HG03196 (cell line): Measurements from ENCODE around the gene YAF2.
"Not testable (repeated sequence)": the region's sequence is repeated elsewhere in the genome, so short reads cannot be mapped to it uniquely, and the experiment has no call there.

Experiments used
- ATAC-seq: cut with Tn5 transposase; IDR thresholded peaks from one replicate; pipeline ENCODE4 v1.9.1; 2021; ENCODE audit not compliant: unreplicated experiment

The YAF2 gene

DNA sequence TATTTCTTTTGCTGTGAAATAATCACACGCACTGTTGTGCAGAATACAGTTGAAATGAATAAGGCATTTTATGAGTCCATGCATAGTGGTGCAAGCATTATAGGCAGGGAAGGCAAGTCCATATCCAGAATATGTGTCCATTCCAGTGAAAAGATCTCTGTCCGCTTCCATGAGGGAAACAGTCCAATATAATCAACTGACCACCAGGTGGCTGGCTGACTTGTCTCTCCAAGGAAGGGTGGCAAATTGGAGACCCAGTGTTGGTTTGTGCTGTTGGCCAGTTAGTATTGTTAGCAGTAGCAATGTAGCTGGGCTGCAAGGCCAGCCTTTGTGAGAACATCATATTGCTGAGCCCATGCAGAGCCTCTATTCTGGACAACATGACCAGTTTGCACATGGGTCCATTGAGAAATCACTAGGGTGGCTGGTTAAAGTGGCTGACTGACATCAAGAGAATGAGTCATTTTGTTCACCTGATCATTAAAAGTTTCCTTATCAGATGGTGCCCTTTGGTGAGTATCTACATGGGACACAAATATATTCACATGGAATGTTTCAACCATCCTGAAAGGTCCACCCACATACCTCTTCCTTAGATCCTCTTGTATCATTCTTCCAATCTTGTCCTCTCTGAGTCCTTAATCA, 17.3 kb upstream of the YAF2 start:
- no peak for ATAC-seq

DNA sequence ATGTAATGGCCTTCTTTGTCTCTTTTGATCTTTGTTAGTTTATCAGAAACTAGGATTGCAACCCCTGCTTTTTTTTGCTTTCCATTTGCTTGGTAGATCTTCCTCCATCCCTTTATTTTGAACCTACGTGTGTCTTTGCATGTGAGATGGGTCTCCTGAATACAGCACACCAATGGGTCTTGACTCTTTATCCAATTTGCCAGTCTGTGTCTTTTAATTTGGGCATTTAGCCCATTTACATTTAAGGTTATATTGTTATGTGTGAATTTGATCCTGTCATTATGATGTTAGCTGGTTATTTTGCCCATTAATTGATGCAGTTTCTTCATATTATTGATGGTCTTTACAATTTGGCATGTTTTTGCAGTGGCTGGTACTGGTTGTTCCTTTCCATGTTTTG, 14.6 kb upstream of the YAF2 start:
- not testable (repeated sequence) for ATAC-seq

DNA sequence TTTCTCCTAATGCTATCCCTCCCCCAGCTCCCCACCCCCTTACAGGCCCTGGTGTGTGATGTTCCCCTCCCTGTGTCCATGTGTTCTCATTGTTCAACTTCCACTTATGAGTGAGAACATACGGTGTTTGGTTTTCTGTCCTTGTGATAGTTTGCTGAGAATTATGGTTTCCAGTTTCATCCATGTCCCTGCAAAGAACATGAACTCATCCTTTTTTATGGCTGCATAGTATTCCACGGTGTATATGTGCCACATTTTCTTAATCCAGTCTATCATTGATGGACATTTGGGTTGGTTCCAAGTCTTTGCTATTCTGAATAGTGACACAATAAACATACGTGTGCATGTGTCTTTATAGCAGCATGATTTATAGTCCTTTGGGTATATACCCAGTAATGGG, 11.0 kb upstream of the YAF2 start:
- not testable (repeated sequence) for ATAC-seq

DNA sequence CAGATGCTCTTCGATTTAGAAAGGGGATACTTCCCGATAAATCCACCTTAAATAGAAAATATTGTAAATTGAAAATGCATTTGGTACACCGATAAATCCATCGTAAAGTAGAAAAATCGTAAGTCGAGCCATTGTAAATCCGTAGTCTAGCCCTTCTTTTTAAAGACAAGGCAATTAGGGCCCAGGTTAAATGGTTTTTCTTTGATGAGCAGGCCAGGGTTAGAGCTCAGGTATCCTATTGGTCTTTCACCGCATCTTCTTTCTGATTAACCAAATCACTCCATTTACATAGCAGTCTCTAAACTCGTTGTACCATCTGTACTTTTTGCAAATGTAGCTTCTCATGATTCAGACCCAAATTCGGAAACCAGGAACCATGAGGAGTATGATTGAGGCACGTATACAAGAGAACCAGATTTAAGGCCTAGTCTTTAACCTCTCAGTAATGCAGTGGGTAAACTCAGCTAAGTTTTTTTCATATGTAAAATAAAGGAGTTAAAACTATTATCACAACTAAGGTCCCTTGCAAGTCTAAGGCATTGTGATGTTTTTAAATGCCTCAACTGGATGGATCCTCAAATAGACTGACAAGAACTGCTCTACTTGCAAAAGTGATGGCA, 2.2 kb upstream of the YAF2 start:
- ATAC-seq, result no peak

DNA sequence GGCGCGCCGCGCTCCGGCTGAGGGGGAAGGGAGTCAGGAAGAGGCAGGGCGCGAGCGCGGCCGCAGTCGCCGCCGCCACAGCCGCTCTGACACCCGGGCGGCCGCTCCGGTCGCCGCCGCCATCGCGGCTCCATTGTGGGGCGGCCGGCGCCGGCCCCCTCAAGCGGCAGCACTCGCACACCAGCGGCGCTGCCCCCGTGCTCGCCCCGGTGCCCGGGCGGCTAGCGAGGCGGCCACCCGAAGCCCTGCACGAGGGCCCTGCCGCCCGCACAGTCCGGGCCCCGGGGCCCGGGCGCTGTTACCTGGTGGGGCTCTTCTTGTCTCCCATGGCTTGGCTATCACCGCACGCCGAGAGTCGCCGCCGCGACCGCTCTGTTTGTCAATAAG, 202 bp downstream of the YAF2 start:
- ATAC-seq, result peak; percentile 26

DNA sequence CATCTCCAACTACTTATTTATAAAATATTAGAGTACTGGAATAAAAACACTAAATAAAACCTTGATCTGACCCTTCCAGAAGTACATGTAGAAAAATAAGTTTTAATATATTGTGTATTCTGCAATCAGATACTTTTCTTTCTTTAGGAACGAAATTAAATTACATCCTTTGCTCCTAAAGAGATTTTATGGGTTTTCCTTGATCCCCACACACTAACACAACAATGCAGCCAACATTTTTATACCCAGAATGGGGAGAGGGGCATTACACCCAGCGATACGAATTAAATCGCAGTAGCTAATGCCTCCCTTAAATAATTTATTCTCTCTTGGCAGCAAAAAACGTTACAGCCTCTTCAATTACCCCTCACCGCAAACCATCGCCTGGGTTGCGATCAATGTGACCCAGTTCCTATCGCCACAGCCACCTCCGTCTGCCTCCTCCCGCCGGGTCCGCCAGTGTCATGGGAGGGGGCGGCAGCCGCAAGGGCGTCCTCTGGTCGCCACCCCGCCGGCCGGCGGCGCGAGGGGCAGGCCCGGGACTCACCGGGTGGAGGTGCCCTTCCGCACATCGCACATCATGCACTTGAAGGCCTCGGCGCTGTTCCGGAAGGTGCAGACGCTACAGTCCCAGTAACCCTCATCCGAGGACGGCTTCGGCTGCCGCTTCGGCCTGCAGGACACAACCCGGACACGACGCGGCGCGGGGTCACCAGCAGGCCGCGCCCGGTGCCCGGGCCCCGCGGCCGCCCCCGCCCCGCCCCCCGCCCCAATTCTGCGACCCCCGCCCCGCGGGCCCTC, 796 bp downstream of the YAF2 start:
- ATAC-seq, result peak; percentile 75

DNA sequence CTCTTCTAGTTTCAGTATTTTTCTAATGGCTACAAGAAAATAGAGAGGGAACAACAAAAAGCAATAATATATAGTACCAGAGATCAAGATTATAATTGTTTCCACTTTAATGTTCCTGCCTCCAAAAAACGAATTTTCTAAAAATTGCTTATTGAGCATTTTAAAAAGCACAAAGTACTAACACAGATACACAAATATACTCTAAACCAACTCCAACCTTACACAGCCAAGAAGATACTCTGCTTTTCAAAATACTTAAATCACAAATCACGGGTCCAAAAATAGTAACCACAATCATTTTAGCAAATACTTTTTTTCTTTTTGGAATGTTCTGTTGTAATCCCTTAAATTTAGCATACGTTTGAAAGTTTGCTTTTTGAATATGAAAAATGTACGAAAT, 2.0 kb downstream of the YAF2 start:
- no peak for ATAC-seq

DNA sequence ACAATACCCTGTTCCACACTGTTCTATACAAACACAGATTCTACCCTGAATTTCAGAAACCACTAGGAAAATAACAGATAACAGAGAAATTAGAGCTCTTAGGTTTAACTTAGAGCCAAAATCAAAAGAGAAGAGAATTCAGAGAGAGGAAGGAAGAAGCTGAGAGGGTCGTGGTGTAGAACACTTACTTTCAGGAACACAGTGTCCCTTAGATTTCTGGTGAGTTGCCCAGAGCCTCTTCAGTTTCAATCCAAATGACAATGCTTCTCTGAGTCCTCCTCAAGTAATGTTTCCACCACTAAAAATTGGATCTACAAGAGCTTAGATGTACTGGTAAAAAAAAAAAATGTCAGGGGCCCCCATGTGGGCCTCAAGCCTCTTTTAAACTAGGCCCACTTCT, 2.6 kb downstream of the YAF2 start:
- ATAC-seq, result no peak

DNA sequence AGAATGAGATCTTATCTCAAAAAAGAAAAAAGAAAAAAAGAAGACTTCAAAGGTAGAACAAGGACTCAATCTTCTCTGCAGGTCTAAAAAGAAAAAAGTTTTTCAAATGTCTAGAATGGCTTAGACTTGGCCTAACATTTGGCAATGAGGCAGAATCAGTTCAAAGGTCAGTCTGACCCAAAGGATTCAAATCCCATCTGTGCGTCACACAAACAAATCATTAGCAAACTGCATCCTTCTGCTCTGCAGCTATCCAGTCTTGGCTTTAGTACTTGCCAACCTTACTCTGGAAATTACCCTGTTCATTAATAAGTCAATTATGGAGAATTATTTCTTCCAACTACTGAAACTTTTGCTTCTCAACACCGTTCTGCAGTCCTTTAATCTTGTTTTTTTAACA, 3.1 kb downstream of the YAF2 start:
- no peak for ATAC-seq

DNA sequence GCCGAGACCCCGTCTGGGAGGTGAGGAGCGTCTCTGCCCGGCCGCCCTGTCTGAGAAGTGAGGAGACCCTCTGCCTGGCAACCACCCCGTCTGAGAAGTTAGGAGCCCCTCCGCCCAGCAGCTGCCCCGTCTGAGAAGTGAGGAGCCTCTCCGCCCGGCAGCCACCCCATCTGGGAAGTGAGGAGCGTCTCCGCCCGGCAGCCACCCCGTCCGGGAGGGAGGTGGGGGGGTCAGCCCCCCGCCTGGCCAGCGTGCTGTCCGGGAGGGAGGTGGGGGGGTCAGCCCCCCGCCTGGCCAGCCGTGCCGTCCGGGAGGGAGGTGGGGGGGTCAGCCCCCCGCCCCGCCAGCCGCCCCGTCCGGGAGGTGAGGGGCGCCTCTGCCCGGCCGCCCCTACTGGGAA, 10.5 kb downstream of the YAF2 start:
- not testable (repeated sequence) for ATAC-seq

DNA sequence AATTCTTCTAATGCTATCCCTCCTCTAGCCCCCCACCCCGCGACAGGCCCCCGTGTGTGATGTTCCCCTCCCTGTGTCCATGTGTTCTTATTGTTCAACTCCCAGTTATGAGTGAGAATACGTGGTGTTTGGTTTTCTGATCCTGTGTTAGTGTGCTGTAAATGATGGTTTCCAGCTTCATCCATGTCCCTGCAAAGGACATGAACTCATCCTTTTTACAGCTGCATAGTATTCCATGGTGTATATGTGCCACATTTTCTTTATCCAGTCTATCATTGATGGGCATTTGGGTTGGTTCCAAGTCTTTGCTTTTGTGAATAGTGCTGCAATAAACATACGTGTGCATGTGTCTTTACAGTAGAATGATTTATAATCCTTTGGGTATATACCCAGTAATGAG, 13.5 kb downstream of the YAF2 start:
- not testable (repeated sequence) for ATAC-seq

DNA sequence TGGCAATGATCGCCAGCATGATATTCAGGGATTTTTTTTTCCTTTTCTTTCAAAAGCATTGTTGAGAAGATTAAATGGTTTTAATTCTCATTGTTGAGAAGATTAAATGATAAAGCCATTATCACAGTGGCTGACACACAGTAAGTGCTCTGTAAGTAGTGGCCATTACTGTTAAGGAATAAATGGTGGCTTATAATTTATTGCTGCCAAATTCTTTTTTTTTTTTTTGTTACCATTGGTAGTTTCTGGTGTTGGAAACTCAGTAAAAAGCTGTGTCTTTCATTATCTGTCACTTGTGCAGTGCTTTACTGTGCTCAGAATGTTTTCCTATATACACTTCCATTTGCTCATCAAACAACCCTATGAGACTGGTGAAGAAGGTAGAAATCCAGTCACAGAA, 15.3 kb downstream of the YAF2 start:
- no peak for ATAC-seq

DNA sequence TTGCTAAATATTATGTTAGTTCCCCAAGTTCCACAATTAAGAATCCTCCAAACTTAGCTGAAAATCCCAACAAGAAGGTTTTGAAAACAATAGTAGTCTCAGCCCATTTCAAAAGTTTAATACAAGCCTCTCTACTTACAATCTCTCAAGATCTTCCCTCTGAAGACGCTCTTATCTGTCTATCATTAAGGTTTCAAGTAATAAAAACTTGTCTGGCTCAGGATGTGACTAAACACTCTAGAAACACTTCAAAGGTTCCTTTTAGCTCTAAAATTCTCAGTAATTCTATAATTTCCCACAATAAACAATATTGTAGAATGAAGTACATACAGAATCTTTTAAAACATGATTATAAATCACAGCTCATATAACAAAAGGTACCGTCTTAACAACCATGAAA, 16.3 kb downstream of the YAF2 start:
- ATAC-seq, result no peak

DNA sequence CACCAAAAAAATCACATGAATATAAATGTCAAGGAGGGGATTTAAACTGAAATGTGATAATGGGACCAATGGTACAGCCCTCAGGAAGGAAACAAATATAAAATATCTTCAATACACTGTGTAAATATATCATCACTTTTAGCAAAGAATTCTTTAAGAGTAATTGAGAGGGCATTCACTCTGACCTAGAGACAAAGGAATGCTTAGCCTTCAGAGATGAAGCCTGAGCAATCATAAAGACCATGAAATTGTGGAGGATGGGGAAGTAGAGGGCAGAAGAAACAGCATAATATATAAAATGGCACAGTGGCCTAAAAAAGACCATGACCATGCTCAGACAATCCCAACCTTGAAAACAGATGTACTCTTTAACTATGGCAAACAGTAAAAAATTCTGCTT, 20.4 kb downstream of the YAF2 start:
- ATAC-seq, result no peak

DNA sequence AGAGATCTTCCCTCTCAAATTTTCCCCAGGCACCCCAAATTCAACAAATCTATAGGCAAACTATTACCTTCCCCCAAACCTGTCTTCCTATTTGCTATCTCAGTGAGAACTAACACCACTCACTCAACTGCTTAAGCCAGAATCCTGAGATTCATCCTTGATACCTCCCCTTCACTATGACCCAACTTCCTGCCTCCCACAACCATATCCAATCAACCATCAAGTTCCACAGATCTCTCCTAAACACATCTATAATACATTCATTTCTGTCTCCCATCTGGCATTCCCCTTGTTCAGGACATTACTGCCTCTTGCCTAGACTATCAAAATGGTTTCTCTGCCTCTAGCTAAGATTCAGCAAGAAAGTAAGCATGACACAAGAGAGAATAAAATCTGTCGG, 21.3 kb downstream of the YAF2 start:
- ATAC-seq, result no peak

DNA sequence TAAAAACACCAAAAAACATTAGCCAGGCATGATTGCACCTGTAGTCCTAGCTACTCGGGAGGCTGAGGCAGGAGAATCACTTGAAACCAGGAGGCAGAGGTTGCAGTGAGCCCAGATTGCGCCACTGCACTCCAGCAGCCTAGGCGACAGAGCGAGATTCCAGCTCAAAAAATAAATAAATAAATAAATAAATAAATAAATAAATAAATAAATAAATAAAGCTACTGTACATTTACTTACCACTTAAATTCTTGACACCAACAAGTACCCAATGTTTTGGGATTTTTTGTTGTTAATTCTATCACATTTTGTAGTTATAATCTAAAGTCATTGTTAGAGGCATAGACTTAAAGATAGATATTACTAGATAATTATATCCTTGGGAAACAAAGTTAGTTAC, 22.3 kb downstream of the YAF2 start:
- not testable (repeated sequence) for ATAC-seq

DNA sequence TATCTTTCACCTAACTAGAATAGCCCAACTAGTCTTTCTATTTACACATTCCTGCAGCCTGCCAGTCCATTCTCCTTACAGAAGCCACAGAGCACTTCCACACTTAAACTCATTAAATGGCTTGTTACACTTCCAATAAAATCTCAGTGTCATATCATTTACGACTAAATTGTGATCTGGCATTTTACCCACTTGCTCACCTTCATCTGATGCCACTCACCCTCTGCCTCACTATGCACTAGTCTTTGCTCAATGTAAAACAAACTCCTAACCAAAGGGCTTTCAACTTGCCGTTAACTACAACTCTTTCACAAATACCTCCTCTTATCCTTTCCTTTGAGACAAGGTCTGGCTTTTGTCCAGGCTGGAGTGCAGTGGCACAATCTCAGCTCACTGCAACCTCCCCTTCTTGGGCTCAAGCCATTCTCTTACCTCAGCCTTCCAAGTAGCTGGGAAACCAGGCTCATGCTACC, 24.1 kb downstream of the YAF2 start:
- no peak for ATAC-seq

DNA sequence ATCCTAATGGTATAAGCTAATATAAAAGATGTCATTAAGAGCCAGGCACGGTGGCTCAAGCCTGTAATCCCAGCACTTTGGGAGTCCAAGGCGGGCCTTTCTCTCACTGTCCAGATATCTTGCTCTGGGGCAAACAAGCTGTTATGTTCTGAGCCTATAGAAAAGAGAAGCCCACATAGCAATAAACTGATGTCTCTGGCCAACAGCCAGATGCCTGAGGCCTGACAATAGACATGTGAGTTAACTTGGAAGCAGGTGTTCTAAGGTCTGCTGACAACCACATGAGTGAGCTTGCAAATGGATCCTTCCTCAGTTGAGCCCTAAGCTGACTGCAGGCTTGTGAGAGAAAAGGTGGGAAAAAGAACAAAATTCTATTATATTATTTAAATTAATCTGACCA, 25.0 kb downstream of the YAF2 start:
- ATAC-seq, result no peak

DNA sequence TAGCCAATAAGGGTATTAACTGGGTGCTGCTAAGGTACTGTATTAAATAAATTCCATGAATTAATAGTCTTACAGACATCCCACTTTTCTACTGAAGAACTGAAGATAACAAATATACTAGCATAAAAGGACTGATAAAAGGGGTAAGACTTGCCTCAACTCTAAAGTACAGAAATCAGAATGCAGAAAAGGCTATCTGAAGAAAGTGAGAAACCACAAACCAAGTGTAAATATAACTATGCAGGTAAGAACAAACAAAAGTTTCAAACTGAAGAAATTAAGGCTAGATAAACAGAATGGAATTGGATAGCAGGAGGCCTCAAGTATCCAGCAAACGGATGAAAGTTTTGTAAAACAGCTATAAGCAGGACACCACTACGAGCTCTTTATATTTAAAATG, 29.5 kb downstream of the YAF2 start:
- ATAC-seq, result no peak

DNA sequence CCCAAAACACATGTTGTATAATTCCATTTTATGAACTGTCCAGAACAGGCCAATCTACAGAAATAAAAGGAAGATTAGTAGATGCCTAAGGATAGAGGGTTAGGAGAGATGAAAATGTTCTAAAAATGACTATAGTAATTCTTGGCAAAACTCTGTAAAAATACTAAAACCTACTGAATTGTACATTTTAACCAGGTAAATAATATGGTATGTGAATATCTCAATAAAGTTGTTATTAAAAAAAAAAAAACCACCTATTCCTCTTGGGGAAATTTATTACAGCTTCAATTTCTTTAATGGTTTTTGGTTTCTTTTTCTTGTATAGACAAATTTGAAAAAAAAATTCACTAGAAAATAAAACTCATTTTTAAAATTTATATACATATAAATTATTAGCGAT, 33.2 kb downstream of the YAF2 start:
- no peak for ATAC-seq

DNA sequence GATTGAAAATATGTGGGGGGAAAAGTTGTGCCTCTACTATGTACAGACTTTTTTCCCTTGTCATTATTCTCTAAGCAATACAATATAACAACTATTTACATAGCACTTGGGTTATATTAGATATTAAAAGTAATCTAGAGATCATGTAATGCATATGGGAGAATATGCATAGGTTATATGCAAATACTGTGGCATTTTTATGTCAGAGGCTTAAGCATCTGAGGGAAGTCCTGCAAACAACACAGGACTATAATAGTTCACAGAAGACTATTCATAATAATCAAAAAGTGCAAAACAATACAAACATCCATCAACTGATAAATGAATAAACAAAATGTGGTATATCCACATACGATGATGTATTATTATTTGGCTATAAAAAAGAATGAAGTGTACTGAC, 33.7 kb downstream of the YAF2 start:
- no peak for ATAC-seq

DNA sequence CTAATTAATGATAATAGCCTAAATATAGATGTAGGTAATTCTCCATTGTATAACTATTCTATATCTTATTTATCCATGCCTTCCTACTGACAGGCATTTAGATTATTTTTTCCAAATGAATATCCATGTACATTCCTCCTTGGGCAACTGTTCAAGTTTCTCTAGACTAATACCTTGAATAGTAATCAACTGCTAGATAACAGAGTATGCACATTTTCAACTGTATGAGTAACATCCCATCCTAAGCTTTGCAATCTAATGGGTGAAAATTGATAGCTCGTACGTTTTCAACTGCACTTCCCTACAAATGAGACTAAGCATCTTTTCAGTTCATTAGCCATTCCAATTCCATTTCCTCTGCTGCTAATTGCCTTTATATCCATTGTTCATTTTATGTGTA, 37.0 kb downstream of the YAF2 start:
- no peak for ATAC-seq
